HG02763 (cell line): Measurements from ENCODE around the gene ZDHHC16.
"Not testable (repeated sequence)": the region's sequence is repeated elsewhere in the genome, so short reads cannot be mapped to it uniquely, and the experiment has no call there.

ENCODE experiments used
- ATAC-seq: cut with Tn5 transposase; IDR thresholded peaks from one replicate; pipeline ENCODE4 v1.9.1; 2021; ENCODE audit warnings: mild to moderate bottlenecking, moderate library complexity; ENCODE audit not compliant: unreplicated experiment

The ZDHHC16 gene

DNA sequence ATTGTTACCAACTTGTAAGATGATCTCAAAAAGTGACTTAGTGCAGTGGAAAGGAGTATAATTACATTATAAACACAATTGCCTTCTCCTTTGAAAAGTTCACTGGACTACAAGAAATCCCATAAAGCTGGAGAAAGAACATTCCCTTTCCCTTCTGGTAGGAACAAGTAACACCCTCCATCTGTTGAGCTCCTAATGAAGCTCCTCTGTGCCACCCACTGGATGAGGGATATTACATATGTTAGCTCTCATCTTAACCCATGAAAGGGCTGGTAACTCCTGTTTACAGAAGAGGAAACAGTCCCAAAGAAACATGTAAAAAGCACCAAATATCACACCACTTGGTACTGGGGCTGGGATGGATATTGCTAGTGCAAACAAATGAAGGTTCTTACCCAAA, 11.9 kb upstream of the ZDHHC16 start:
- no peak for ATAC-seq

DNA sequence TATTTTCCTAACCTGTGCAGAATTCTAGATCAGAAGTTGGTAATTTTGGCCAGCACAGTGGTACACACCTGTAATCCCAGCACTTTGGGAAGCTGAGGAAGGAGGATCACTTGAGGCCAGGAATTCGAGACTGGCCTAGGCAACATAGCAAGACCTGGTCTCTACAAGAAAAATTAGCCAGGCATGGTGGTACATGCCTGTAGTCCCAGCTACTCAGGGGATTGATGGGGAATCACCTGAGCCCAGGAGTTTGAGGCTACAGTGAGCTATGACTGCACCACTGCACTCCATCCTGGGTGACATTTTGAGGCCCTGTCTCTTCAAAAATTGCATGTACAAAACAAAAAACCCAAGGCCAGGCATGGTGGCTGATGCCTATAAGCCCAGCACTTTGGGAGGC, 11.4 kb upstream of the ZDHHC16 start:
- ATAC-seq = no peak

DNA sequence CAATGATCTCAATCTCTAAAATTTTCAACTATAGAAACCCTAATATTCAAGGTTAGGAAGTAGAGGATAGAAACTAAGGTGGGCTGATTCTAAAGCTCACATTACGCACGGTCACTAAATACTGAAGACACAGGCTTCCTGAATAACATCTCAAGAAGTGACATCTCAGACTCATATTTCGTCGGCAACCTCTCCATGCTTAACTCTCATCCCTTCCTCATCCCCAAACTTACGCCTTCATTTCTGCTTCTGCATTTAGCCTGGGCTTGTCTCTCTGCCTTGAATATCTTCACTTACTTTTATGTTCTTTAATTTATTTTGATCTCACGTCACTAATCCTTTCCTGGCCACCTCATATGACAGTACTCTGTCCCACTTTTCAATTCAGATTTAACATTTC, 10.8 kb upstream of the ZDHHC16 start:
- ATAC-seq = no peak

DNA sequence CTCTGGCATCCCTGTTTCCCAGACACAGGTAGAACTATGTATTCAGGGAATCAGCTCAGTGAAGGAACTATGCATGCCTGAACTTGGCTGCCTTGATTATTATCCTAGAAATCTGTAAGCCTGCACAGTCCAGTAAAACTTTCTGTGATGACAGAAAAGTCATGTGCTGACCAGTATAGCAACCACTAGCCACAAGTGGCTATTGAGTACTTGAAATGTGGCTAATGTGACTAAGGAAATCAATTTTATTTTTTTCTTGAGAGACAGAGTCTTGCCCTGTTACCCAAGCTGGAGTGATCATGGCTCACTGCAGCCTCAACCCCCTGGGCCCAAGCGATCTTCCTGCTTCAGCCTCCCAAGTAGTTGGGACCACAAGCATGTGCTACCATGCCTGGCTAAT, 3.7 kb upstream of the ZDHHC16 start:
- no peak for ATAC-seq

DNA sequence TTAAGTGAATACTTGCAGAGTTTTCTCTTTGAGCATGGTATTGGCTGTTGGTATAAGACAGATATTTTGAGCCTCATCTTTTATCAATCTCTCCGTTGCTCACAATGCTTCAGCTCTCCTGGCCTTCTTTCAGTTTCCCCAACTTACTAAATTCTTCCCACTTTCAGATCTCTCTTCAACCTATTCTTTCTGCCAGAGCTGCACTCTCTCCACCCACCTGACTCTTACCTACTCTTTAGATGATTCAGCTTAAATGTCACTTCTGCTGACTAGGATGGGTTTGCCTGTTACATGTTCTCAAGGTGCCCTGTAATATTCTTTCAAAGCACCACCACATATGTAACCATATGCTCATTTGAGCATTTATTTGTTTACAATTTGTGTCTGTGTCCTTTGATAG, 1.8 kb upstream of the ZDHHC16 start:
- ATAC-seq = no peak

DNA sequence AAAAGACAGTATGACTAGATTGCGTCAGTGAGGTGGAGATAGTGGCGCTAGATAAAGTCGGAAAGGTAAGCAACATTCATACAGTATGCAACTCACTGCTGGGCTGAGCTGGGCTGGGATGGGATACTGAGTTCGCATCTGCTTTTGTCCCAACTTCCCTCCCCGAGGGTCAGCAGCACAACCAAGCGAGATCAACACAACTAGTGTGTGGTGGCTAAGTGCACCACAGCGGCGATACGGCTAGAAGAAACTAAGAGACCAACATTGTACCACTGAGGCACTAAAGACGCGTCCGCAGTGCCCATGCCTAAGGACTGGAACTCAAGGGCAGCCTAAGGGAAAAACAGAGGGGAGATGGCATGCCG, 636 bp upstream of the ZDHHC16 start:
- no peak for ATAC-seq

DNA sequence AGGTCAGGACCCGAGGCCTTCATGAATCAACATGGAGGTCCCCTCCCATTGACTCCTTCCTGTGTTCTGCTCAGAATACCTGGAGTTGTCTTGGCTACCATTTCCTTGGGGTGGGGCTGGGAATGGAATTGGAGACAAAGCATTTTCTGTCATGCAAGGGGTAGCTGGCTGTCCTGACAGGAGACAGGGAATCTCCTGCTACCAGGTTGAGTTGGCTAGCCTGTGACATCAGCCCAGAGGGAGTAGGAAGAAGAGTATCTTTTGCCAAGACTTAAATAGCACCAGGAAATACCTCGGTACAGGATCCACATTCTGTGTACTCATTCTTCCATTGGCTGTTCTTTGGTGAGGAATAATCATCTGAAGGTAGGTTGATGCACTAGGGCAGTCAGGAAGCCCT, 4.9 kb downstream of the ZDHHC16 start:
- no peak for ATAC-seq

DNA sequence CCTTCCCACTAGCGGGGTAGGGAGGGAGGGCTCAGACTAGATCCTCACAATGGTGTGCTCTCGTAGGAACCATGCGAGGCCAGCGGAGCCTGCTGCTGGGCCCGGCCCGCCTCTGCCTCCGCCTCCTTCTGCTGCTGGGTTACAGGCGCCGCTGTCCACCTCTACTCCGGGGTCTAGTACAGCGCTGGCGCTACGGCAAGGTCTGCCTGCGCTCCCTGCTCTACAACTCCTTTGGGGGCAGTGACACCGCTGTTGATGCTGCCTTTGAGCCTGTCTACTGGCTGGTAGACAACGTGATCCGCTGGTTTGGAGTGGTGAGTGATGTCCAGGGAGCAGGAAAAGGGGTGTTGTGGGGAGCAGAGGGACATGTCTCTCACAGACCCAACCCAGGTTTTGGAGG, 5.6 kb downstream of the ZDHHC16 start:
- no peak for ATAC-seq

DNA sequence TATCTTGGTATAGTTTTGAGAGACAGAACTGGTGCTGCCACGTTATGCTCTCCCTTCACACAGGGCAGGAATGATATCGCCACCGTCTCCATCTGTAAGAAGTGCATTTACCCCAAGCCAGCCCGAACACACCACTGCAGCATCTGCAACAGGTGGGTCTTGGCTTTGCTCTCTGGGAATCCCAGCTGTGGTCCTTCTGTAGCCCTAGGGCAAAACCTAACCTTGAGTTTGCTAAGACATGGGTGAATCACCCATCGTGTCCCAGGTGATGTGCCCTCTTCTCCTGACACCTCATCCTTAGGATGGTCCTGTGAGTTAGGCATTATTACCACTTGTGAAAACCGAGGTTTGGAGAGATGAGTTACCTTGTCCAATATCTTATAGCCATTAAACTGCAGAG, 6.4 kb downstream of the ZDHHC16 start:
- ATAC-seq = no peak

DNA sequence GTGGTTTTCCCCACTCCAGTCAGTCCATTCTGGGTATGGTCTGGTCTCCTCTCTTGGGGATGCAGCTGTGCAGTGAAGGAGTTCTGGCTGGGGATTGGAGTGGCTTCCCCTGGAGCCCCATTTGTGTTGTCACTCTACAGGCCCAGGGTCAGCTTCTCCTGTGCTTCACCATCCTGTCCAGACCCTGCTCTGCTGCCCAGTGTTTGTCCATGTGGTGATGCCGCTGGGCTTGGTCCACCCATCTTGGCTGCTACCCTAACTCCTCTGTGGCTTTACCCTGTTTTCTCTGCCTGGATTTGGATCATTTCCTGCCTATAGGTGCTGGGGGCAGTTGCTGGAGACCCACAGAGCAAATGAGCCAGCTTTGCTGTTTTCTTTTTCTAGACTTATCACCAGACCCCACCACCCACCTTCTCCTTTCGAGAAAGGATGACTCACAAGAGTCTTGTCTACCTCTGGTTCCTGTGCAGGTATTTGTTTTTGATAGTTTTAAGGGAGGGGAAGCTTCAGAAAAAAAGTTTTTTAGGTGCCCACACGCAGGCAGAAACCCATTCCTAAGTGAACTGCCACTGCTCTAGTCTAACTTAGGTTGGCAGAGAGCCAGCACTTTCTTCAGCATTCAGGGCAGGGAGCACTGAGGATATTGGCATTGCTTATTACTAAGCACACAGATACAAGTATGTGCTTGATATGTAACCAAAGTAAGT, 8.5 kb downstream of the ZDHHC16 start:
- ATAC-seq = no peak

DNA sequence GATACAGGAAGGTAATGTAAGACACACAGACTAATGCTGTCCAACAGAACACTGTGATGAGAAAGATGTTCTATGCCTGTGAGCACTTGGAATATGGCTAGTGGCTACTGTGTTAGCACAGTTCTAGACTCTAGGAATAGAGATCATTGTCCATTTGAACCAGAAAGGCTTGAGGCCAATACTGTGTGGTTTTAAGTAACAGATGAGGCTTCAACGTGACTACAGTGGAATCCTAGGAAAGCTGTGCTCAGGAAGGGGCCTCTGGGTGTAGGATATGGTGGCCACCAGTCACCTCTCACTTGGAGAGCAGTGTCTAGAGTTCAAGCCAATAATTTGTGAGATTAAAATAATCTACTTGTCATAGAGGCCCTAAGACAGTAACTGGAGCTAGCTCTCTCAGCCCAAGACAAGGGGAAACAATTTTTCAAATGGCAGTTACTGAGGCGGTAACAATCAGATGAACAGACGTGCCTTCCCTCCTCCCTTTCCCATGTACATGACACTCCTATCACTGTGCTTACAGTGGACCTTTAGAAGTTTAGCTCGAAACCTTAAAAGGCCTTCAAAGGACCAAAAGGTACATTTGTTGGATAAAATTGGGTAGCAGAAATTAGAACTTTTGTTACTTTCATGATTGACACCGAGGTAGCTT, 10.2 kb downstream of the ZDHHC16 start:
- ATAC-seq = no peak

DNA sequence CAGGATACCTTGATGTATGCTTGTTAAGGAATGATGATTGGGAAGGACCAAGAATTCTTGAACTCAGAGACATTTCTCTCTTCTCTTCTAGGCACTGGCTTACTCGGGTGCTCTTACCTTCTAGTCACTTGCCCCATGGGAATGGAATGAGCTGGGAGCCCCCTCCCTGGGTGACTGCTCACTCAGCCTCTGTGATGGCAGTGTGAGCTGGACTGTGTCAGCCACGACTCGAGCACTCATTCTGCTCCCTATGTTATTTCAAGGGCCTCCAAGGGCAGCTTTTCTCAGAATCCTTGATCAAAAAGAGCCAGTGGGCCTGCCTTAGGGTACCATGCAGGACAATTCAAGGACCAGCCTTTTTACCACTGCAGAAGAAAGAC, 10.7 kb downstream of the ZDHHC16 start:
- ATAC-seq = no peak

DNA sequence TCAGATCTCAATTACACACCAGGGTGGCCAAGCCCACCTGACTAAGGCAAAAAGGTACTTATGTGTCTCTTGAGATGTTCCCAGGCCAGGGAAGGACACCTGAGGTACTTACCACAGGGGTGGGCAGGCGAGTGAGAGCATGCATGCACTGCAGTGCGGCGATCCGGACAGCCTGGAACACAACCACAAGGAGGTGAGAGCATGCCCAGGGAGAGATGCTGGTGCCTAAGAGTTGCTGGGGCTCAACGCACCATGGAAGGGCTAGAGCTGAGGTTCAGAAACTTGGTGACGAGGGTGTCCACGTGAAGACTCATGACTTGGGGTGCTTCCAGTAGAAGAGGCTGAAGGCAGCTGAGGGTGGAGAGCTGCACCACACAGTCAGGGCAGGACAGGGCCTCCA, 13.1 kb downstream of the ZDHHC16 start:
- ATAC-seq = no peak

DNA sequence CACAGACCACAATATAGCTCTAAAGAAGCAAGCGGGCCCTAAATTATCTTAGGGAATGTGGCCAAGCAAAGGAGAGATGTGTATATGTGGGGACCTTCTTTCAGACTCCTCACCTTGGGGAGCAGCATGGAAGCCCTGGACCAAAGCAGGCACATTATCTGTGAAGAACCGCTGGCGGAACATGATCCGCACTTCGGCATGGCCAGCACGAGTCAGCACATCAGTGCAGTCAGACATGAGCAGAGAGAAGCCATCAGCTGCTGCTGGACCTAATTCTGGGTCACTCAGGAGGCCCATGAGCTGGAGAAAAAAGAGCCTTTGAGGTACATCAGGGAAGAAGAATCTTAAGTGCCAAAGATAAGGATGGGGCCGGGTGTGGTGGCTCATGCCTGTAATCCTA, 14.0 kb downstream of the ZDHHC16 start:
- no peak for ATAC-seq

DNA sequence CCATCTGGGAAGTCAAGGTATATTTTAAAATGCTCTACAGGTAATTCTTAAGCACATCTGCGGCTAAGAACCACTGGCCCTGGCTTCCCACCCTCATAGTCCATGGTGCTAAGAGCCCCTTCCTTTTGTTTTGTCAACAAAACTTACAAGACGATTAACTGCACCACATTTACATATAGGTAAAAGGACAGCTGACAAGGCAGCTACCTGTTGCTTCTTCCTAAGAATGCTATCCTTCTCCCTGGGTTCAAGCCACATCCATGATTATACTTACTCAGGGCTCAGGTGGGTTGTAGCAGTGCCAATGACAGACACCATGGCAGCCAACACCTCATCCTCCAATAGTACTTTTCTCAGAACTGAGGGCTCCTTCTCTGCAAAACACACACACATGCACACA, 16.3 kb downstream of the ZDHHC16 start:
- ATAC-seq = no peak

DNA sequence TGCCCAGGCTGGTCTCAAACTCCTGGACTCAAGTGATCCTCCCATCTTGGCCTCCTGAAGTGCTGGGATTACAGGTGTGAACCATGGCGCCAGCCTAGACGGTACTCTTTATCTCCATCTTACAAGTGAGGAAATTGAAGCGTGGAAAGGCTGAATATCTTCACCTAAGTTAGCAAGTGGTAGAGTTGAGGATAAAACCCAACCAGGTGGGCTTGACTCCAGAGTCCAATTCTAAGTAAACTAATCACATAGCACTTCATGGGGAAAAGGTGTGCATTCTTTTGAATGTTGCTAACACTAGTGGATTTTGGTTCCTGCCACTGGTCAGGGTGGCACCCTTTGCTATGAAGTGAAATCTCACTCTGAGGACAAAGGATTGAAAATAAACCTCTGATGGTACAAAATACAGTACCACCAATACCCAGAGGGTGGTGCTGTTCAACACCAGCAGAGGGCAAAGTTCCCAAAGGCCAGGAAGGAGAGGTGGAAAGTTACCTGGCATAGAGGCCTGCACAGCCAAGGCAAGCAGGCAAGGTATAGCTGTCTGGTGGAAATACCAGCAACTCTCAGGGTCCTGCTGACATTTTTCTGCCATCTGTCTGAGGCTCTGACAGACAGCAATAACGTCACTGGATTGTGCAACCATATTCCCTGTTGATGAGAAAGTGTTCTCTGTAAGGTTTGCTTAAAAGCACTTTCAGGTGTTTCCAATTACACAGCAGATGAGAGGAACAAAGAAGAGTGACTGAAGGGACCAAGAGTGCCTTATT, 17.6 kb downstream of the ZDHHC16 start:
- no peak for ATAC-seq

DNA sequence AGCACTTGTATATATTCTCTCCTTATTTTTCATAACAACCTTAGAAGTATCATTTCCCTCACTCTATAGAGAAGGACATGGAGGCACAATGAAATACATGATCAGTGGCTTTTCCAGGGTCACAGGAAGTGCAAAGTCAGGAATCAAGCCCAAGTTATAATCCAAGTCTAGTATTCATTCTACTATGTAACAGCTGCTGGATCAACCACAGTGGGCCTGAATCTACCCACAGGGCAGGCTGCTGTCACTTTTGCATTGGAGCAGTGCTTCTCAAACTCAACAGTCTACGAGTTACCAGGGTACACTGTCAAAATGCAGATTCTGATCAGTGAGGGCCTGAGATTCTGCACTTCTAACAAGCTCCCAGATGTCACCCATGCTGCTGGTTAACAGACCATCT, 18.3 kb downstream of the ZDHHC16 start:
- no peak for ATAC-seq

DNA sequence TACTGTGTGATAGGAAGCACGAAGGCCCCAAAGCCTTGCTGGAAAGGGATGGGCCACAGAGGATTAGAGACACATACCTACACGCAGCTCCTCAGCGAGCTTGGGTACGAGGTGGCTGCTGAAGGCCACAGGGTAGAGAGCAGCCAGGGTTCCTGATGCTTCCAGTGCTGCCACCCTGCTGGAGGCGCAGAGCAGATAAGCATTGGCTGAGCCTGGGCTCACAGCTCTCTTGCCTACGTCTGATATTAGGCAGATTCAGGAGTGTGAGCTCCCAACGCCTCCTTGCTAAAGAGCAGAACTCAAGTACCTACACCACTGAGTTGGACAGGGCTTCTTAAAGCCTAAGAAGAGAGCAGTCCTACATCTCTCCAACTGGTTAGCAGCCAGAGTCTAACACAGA, 20.0 kb downstream of the ZDHHC16 start:
- ATAC-seq = no peak

DNA sequence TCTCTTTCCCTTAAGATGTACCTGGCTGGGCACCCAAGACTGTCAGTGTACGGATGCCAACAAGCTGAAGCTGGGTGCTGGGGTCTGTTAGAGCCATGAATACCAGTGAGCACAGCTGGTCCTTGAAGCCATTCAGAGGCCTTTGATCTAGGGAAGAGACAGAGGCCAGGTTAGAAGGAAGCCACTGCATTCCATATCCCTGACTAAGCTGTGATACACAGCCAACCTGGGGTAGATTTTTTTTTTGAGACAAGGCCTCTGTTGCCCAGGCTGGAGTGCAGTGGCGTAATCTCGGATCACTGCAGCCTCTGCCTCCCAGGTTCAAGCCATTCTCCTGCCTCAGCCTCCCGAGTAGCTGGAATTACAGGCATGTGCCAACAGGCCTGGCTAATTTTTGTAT, 20.8 kb downstream of the ZDHHC16 start:
- no peak for ATAC-seq

DNA sequence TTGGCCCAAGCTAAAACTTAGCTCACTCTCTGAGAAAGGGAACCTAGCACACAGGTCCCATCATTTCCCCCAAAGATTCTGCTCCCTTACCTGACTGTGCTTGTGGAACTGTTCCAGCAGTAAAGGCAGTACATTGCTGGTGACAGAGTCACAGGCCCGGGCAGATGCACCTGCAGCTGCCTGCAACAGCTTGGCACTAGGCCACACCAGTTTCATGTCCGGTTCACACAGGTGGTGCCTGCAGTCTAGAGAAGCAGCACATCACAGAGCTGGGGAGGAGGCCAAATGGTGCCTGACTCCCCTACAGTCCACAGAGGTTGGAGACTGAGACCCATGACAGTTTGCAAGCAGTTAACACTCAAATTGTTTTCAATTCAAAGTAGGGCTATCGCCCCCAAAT, 22.2 kb downstream of the ZDHHC16 start:
- no peak for ATAC-seq

DNA sequence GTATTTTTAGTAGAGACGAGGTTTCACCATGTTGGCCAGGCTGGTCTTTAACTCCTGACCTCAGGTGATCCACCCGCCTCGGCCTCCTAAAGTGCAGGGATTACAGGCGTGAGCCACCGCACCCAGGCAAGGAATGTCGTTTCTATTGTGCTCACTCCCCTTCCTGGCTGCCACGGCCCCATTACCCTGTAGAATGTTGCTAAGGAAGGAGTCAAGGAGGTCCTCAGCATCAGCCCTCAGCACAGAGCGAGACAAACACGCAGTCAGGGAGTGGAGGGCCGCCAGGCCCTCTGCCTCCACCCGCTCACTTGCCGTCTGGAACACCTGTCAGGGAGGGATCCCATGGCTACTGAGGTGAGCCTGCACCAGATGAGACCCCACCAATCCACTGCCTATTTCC, 22.8 kb downstream of the ZDHHC16 start:
- not testable (repeated sequence) for ATAC-seq

DNA sequence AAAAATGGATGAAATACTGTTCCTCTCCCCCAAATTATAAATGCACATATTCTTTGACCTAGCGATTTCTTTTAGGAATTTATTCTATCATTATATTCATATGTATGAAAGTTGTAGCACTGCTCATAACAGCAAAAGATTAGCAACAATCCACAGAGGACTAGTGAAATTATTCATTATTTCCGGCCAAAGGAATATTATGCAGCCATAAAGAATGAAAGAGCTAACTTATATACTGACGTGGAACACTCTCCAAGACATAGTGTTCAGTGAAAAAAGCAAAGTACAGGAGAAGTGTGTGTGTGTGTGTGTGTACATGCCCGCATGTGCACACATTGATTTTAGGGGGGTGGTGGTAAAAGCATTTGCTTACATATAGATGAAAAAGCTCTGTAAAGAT, 28.9 kb downstream of the ZDHHC16 start:
- ATAC-seq = no peak
